Activated gamma-delta T cell treated with anti-CD3 and anti-CD28 coated beads, Interleukin-2, amount 50 U/mL, for 16 hours (primary cell): ENCODE results near the gene ZAR1.

Source experiments
- DNase-seq: peaks from one replicate; pipeline ENCODE4 v3.0.0-alpha.2; 2020; ENCODE audit warnings: low read depth

ZAR1 gene

DNA sequence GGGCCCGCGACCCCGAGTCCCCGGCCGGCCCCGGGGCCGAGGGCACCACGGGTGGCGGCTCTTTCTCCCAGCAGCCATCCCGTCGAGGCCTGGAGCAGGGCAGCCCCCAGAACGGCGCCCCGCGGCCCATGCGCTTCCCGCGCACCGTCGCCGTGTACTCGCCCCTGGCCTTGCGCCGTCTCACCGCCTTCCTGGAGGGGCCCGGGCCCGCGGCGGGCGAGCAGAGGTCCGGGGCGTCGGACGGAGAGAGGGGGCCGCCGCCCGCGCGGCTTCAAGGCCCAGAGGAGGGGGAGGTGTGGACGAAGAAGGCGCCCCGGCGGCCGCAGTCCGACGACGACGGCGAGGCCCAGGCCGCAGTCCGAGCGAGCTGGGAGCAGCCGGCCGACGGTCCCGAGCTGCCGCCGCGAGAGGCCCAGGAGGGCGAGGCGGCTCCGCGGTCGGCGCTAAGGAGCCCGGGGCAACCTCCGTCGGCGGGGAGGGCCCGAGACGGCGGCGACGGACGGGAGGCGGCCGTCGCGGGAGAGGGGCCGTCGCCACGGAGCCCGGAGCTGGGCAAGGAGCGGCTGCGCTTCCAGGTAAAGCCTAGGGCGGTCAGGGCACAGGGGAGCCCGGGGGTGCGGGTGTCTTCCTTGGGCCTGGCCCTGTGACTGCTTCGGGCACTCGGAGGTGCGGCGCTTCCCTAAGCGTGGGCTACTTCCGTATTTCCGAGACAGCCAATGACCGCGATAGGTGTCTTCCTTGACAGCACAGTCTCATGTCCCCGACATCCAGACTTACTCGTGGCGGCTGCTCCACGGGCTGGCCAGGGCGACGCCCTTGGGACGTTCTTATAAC is 845 bp downstream of the ZAR1 start:
- no peak for DNase-seq

DNA sequence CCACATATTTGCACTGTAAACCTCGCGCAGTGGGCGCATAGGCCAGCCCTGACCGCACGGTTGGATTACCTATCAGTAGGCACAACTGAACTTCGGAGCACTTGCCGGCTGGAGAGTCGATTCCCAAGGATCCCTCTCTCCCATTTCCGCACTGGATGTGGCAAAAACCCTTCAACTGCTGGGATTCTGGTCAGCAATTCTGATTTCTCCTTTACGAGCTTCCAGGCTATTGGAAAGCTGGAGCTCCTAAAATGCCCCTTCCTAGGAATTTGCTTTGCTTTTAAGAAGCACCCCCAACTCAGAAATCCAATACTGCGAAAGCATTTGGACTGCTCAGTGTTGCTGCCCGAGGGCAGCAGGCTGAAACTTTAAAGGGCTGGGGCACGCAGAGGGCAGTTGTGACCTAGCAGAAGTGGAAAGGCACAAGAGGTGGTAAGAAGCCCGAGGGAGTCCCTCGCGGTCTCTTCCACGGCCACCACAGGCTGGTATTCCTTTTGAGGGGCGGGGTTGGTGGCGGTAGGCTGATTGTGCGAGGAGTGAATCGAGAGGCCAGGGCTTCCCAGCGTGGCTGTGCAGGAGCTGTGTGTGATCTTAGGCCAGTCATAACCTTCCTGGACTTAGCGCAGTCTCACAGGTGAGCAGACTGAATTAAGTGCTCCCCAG is 1.6 kb downstream of the ZAR1 start:
- no peak for DNase-seq

DNA sequence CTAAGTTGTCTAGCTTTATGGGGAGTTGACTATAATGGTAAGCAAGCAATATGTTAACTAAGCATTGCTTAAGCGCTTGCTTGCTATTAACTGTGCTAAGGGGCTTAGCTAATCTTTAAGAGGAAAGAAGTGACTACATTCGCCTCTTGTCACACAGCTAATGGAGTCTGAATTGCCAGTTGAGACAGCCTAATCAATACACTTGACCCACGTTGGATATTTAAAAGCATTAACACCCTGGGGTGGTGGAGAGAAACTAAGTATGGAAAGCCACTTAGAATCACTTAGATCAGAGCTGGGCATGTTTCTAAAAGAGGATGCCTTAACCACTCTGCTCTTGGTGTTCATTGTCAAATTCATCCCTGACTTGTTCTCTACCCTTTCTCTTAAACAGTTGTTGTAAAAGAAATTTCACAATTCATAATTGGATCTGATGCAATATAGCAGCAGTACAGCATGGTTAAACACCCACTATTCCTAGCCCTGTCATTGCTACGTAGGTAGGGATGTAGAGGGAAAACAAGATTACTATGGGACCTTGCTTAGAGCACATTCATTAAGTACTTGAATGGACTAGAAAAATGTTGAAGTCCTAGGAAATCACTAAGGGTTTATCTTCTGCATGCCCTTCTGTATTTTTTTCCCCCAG is 3.5 kb downstream of the ZAR1 start:
- no peak for DNase-seq

DNA sequence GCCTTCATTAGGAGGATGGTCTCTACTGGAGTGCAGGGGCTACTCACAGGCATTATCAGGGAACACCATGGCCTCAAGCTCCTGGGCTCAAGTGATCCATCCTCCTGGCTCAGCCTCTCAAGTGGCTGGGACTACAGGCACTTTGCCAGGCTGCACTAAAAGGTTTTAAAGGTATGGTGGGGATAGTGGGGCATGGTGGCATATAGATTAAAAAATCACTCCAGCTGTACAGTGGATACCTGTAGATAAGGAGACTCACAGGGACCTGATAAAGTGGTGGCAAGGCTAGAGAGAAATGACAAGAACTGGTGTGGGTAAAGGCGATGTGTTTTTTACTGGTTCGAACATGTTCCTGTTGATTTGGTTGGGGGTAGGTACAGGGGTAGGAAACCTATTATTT is 5.9 kb downstream of the ZAR1 start:
- DNase-seq, result no peak

DNA sequence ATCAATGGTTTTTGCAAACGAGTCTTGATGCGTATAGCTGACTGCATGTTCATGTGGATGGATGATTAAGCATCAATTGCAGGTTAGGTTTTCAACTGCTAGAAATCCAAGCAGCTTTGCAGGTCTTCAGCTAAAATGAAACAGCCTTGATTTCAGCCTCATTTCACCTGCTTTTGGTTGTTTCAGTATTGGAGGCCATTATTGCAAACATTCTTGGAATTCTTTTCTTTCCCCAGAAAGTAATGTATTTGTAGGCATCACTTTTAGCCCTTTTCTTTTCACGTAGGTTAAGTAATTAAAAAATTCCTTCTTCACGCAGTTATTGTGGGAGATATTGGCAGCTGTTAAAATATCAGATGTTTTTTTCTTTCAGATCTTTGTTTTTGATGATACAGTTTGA is 8.8 kb downstream of the ZAR1 start:
- DNase-seq, result no peak

DNA sequence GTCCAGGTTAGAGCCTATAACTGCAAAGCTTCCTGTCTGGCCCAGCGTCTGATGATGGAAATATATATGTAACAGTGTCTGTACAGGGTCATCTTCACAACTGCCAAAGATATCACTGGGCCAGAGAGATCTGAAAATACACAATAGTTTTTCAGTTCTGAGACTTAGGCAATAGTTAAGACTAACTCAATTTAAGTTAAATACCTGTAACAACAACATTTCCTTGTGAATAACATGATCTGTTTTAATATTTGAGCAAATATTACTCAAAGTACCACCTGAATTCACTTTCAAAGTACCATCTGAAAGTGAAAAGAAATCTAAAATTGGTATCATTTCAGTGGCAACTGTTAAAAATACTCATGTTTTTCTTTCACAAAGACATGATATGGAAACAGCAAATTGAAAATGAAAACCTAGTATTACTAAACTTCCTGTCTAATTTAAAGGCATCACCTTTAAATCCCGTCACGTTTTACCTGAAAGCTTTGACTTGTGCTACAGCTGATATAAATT is 9.6 kb downstream of the ZAR1 start:
- no peak for DNase-seq

DNA sequence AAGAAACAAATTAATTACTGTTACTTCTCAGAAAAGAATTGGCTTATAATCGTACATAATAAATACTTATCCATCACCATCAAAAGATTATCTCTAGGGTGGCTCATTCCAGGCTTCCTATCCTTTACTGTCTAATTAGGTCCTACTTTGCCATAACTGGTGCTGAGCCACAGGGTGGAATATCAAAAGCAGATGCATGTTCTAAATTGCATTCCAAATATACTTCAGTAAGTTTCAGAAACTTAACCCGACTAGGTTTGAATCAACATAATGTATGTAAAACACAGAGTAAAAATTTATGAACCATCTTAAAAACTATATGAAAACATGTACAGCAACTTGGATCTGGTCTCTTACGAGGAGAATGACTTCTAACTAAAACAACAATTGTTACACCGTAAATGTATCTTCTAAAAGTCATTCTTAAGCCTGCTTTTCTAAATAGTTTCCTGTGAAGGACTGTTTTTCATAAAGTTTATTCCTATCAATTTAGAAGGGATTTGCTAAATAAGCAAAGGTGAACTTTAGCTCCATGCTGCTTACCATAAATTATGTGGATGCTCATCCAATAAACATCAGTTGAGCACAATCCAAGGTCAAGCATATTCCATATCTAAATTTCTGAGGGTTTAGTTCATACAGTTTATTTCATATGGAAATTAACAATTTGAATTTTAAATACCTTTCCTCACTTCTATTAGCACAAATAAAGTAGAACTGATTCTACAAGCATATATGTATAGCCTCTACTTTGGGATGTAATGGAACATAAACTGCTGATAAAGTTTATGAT is 13.4 kb downstream of the ZAR1 start:
- no peak for DNase-seq

DNA sequence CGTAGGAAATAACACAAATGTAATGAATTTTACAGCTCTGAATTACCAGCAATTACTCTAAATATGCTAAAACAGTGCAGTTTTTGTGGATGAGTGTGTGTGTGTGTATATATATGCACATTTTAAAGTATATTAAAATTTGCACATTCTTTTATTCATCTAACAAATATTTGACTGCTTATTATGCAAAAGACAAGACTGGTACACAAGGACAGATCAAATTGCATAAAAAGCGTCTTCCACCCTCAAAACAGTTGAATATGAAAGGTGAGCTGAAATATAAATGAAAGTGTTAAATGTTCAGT is 13.9 kb downstream of the ZAR1 start:
- no peak for DNase-seq

DNA sequence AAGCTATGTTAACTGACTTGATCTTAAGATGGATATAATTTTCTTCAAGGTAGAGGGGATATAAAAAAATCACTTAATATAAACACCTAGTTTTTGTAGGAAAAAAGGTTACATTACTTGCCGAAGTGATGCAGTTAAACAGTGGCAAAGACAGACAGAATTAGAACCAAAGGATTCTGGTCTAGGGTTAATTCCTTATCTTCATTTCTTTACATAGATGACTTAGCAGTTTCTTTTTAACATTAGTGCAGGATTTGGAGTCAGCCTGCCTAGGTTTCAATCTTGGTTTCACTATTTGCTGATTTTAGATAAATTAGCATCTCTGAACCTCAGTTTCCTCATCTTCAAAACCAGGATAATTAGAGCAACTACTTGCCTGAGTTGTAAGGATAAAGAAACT is 14.3 kb downstream of the ZAR1 start:
- DNase-seq, result no peak

DNA sequence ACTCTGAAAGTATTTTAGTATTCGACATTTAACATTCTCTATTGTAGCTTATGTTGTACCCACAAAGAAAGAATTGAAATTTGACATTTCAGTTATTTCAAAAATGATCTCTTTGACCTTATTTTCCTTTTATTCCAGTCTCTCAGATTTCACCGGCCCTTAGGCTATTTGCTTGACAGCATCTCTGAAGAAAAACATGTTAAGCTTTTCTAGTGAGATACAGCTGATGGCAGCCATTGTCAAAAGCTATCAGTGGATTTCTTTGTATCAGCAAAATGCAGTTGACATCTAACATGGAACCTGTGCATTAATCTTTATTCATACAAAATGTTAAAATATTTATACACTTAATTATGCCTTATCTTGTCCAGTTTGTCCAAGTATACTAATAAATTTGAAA is 16.7 kb downstream of the ZAR1 start:
- no peak for DNase-seq

DNA sequence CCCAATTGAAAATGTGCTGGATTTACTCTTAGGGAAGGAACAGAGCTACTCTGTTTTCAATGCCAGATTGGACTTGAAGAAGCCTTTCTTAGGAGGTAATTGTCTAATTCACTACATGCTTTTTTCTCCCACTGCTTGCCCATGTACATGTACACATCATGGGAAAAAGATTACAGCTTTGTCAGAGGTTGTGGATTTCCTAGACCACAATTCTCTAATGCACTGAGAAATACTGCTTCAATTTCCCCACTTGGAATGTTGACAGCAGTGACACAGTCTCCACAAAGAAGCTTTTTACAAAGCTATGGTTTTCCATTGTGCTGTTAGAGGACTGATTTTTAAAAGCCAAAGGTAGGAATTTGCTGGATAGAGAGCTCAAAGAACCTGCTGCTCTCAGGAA is 19.5 kb downstream of the ZAR1 start:
- no peak for DNase-seq

DNA sequence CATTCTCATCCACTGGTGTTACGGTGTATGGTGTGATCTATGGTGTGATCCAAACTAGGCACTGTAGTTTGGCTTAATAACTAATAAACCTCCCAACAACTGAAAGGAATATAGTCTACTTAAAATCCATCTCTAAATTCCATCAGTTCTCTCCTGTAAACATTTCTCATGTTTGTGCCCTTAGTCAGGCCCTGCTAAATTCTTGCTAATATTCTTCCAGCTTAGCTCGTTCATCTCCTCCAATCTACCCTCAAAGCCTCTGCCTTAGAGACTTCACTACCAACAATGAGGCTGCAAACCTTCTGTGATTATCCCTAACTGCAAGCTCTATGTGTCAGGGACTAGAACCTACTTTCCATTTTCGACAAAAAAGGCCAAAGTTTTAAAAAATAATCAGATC is 28.1 kb downstream of the ZAR1 start:
- no peak for DNase-seq

DNA sequence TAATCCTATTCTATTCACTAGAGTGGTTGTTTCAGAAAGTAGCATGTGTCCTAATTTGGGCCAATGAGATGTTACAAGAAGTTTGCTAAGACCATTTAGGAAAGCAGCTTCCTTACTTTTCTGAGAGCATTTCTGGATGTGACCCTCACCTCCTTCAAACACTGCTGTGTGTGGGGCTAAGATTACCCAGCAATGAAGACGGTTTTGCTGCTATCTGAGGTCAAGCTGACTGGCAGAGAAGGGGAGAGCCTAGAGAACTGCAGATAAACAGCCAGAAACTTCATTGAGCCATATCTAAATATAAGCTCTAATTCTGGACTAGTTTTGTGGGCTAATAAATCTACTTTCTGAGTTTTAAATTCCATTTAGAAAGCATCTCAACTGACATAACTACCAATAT is 36.4 kb downstream of the ZAR1 start:
- no peak for DNase-seq

DNA sequence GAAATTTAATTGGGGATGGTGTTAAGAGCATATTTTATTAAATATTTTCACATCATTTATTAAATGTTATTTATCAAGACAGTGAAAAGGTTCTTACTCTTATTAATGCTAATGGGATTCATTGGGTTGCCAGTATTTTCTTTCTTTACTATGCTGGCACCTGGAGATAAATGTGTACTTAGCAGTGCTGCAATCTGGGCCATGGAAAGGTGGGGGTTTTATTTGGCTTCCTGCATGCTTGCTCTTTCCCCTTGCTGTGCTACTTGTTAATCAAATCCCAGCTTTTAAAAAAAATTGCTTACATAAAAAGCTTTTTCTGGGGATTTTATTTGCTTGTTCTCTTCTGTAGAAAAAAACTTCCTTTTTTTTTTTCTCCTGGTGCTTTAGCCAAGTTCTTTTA is 48.3 kb downstream of the ZAR1 start:
- no peak for DNase-seq

DNA sequence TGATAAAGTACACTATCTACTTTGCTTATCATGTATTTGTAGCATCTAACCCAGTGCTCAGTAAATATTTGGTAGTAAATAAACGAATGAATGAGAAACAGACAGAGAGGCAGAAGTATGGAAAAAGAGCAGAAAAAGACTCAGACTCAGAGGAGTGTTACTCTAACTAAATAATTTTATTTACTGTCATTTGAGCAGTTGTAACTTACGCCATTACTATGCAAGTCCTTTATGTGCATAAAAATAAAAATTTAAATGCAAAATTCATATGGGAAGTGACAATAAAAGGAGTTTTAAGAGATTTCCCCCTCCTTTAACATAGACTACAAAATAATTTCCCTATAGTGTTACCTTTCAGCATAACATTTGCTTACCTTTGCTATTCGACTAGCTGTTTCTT is 49.5 kb downstream of the ZAR1 start:
- DNase-seq, result no peak

DNA sequence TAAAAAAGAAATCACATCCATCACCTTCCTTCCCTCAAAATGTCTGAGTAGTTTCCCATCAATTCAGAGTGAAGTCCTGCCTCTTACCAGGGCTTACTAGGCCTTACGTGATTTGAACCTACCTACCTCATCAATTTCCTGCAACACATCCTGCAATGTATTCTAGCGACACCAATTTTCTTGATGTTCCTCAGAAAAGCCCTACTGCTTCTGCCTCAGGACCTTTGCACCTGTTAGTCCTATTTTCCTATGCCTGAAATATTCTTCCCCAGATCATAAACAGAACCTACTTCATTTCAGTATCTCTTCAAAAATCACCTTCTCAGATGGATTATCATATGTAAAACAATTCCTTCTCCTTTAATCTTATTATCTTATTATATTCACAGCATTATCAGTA is 52.8 kb downstream of the ZAR1 start:
- DNase-seq, result no peak

DNA sequence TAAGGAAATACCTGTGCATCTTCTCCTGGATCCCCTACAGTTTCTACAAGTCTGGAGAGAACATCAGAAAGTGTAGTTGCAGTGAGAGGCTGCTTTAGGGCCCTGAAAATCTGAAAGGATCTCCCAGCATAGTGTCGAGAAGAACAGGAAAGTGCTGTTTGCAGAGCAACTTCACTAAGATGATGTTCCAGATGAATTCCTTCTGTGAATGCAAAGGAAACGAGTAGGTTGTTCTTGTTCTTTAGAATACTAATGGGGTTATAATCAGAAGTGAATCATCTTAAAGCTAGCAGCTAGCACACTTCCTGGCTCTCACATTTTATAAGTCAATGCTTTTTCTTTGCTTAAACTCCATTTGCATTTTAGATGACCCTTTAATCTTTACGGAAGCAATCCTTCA is 53.7 kb downstream of the ZAR1 start:
- no peak for DNase-seq
